22Rv1 (cell line): ENCODE data around the gene LPAR1.

Experiments
- CTCF ChIP-seq: fragments of 450-650 bp; IDR thresholded peaks from 2 replicates; pipeline ENCODE4 v1.5.1; 2017; ENCODE audit warnings: mild to moderate bottlenecking
- ZFX ChIP-seq: fragments of 450-650 bp; IDR thresholded peaks from 2 replicates; pipeline ENCODE4 v1.6.1; 2017; ENCODE audit warnings: antibody characterized with exemption, borderline replicate concordance

- no peak for TF ChIP-seq ZFX
- TF ChIP-seq CTCF: no peak
Measured at GRCh38 chr9:111052791-111053190, 14.5 kb upstream of the LPAR1 start.
